ENCODE measurements around the gene FTO.

Gene FTO

GRCh38 chr16:54160939-54161897 lies 457.3 kb downstream of the FTO start:
- Histone ChIP-seq H3K4me1 (ENCODE audit: low read length) (no peaks in the 10 kb centered on the region), H2AFZ (ENCODE audit: low read length) (no peak overlapping the region), H4K20me1 (ENCODE audit: insufficient read depth, low read length) (no peaks in the 10 kb centered on the region), H3K9me3 (replicated peaks; ENCODE audit: insufficient read depth, low read length) (no peaks in the 10 kb centered on the region), H3K9ac (ENCODE audit: low read length) (no peak overlapping the region), H3K36me3 (replicated peaks; ENCODE audit: insufficient read depth, low read length) (no peaks in the 10 kb centered on the region), H3K4me2 (ENCODE audit: low read depth, low read length) (no peak overlapping the region), H3K9me2 (replicated peaks; ENCODE audit: insufficient read depth, low read length) (no peaks in the 10 kb centered on the region), H3F3A (ENCODE audit: insufficient read depth, low read length) (no peaks in the 10 kb centered on the region), H3K4me3 (ENCODE audit: low read length) (no peak overlapping the region), H3K79me2 (ENCODE audit: low read length) (no peaks in the 10 kb centered on the region), H3K27me3 (replicated peaks; ENCODE audit: insufficient read depth, low read length) (no peaks in the 10 kb centered on the region), H3K27ac (ENCODE audit: low read length) (no peak overlapping the region)
- TF ChIP-seq CTCF (IDR thresholded peaks at IDR 0.05; ENCODE audit: low read length): no peak
- TF ChIP-seq EZH2 (optimal IDR thresholded peaks at IDR 0.05; ENCODE audit: low read depth, low read length): no peak
- TF ChIP-seq EZH2phosphoT487 (IDR thresholded peaks at IDR 0.05; ENCODE audit: low read length): no peak
- DNase-seq: no peak

DNA sequence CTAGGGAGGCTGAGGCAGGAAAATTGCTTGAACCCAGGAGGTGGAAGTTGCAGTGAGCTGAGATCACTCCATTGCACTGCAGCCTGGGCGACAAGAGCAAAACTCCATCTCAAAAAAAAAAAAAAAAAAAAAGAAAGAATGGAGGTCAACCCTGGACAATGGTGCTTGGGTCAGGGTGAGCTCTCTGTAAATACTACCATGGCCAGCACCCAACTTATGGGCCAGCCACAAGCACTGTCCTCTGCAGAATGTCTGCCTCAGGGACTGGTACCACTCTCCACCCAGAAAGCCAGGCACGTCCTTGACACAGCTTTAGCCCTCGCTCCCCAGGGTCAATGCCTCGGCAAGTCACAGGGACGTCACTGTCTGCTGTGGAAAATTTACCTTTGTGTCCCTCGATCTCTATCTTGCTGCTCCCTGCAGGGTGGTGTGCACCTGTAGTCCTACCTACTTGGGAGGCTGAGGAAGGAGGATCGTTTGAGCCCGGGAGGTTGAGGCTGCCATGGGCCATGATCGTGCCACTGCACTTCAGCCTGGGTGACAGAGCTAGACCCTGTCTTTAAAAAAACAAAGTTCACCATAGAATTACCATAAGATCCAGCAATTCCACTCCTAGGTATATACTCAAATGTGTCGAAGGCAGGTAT lies 459.4 kb downstream of the FTO start:
- H3K4me3 ChIP-seq (ENCODE audit: low read length): no peak overlapping the region
- no peaks in the 10 kb centered on the region for H3K9me3 ChIP-seq (replicated peaks; ENCODE audit: insufficient read depth, low read length)
- H3K27me3 ChIP-seq (replicated peaks; ENCODE audit: insufficient read depth, low read length): no peaks in the 10 kb centered on the region
- H3K27ac ChIP-seq (ENCODE audit: low read length): no peak overlapping the region
- H3K36me3 ChIP-seq (replicated peaks; ENCODE audit: insufficient read depth, low read length): no peaks in the 10 kb centered on the region
- H4K20me1 ChIP-seq (ENCODE audit: insufficient read depth, low read length): no peaks in the 10 kb centered on the region
- DNase-seq: no peak
- H3K9me2 ChIP-seq (replicated peaks; ENCODE audit: insufficient read depth, low read length): no peaks in the 10 kb centered on the region
- H3K4me1 ChIP-seq (ENCODE audit: low read length): no peaks in the 10 kb centered on the region
- H3K4me2 ChIP-seq (ENCODE audit: low read depth, low read length): no peak overlapping the region
- H3F3A ChIP-seq (ENCODE audit: insufficient read depth, low read length): no peaks in the 10 kb centered on the region
- TF ChIP-seq EZH2 (optimal IDR thresholded peaks at IDR 0.05; ENCODE audit: low read depth, low read length): no peak
- TF ChIP-seq EZH2phosphoT487 (IDR thresholded peaks at IDR 0.05; ENCODE audit: low read length): no peak
- no peak for TF ChIP-seq CTCF (IDR thresholded peaks at IDR 0.05; ENCODE audit: low read length)
- H3K9ac ChIP-seq (ENCODE audit: low read length): no peak overlapping the region
- H3K79me2 ChIP-seq (ENCODE audit: low read length): no peaks in the 10 kb centered on the region
- no peak overlapping the region for H2AFZ ChIP-seq (ENCODE audit: low read length)

DNA sequence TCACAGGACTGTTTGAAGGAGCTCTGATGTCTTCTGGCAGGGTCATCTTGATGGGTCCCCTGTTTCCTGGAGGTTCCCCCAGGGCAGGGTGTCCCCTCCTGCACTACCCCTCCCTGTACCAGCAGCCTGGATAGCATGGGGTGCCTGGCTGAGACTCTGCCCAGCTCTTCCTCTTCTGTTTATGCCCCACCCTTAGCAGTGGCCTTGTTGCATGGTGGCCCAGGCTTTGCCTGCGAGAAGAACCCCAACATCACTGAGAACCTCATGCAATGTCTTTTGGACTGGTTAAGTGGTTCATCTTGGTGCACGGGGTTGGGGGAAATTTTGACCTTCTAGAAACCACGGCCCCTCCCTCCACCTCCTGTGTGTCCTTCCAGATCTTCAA lies 460.8 kb downstream of the FTO start:
- Histone ChIP-seq H3K9ac (ENCODE audit: low read length) (no peak overlapping the region), H3F3A (ENCODE audit: insufficient read depth, low read length) (no peaks in the 10 kb centered on the region), H4K20me1 (ENCODE audit: insufficient read depth, low read length) (no peaks in the 10 kb centered on the region), H3K36me3 (replicated peaks; ENCODE audit: insufficient read depth, low read length) (no peaks in the 10 kb centered on the region), H3K4me2 (ENCODE audit: low read depth, low read length) (no peak overlapping the region), H2AFZ (ENCODE audit: low read length) (no peak overlapping the region), H3K27me3 (replicated peaks; ENCODE audit: insufficient read depth, low read length) (no peaks in the 10 kb centered on the region), H3K79me2 (ENCODE audit: low read length) (no peaks in the 10 kb centered on the region), H3K9me3 (replicated peaks; ENCODE audit: insufficient read depth, low read length) (no peaks in the 10 kb centered on the region), H3K9me2 (replicated peaks; ENCODE audit: insufficient read depth, low read length) (no peaks in the 10 kb centered on the region), H3K4me3 (ENCODE audit: low read length) (no peak overlapping the region), H3K4me1 (ENCODE audit: low read length) (no peaks in the 10 kb centered on the region), H3K27ac (ENCODE audit: low read length) (no peak overlapping the region)
- TF ChIP-seq CTCF (IDR thresholded peaks at IDR 0.05; ENCODE audit: low read length): no peak
- TF ChIP-seq EZH2 (optimal IDR thresholded peaks at IDR 0.05; ENCODE audit: low read depth, low read length): no peak
- no peak for TF ChIP-seq EZH2phosphoT487 (IDR thresholded peaks at IDR 0.05; ENCODE audit: low read length)
- no peak for DNase-seq
